ENCODE data around the gene DMKN. TPM values are rescaled to one million over a fixed set of nuclear protein-coding genes. Genes with fewer than 3 reads are reported as not detected.

DMKN gene
- total and polyA plus RNA-seq, 2 donors (not counting 3 experiments of a cell fraction or from before 2014, with no cell fraction given), result not detected

- Histone ChIP-seq H3K36me3 (ENCODE audit: control insufficient read depth in 2 of 2, extremely low read depth in 1 of 2, insufficient read depth in 2 of 2, low read length in 2 of 2) (no peaks in the 10 kb centered on the region), H3K27me3 (ENCODE audit: control insufficient read depth in 2 of 2, insufficient read depth in 2 of 2, low read length in 2 of 2) (peaks cover 11 to 12% of the 10 kb centered on the region in 2 experiments), H3K4me3 (replicated peaks in 1 of 3; ENCODE audit: insufficient read depth in 1 of 3, low read depth in 1 of 3, low read length in 3 of 3) (no peak overlapping the region), H3K9me1 (replicated peaks; ENCODE audit: control insufficient read depth, extremely low read depth, insufficient read depth, low read length) (no peaks in the 10 kb centered on the region), H3K9ac (replicated peaks; ENCODE audit: extremely low read depth, insufficient read depth, low read length) (no peak overlapping the region), H3K79me2 (ENCODE audit: control insufficient read depth, insufficient read depth, low read length) (no peaks in the 10 kb centered on the region), H3K9me3 (replicated peaks; ENCODE audit: control insufficient read depth, insufficient read depth, low read length) (no peaks in the 10 kb centered on the region), H3K4me1 (ENCODE audit: control insufficient read depth, extremely low read depth, insufficient read depth, low read length) (no peaks in the 10 kb centered on the region), H4K20me1 (replicated peaks; ENCODE audit: control insufficient read depth, extremely low read depth, insufficient read depth, low read length) (no peaks in the 10 kb centered on the region), H3K27ac (ENCODE audit: insufficient read depth, low read depth, low read length) (no peak overlapping the region), H3K4me2 (ENCODE audit: insufficient read depth, low read length) (no peak overlapping the region), H2AFZ (ENCODE audit: low read depth, low read length) (no peak overlapping the region)
- no peak for DNase-seq (ENCODE audit: low read depth, low spot score)
- dilution Hi-C loops (cut with MboI; ENCODE audit: extremely low pct_ligation_motif_present, low sequenced_read_pairs), result no loop called here
- TF ChIP-seq JUN (IDR thresholded peaks at IDR 0.05; ENCODE audit: borderline replicate concordance, insufficient read depth, insufficient read length, low read depth), result no peak
- no peak for TF ChIP-seq EZH2 (IDR thresholded peaks at IDR 0.05; ENCODE audit: borderline replicate concordance, low read depth, low read length, severe bottlenecking)
- no peak for TF ChIP-seq CTCF (IDR thresholded peaks at IDR 0.05; ENCODE audit: extremely low read depth in 1 of 2, insufficient read depth in 1 of 2, low read depth in 1 of 2, low read length in 2 of 2)
- no peak for TF ChIP-seq MYC (IDR thresholded peaks at IDR 0.05; ENCODE audit: low read depth, low read length)
- no peak for TF ChIP-seq POLR2AphosphoS5 (IDR thresholded peaks at IDR 0.05; ENCODE audit: insufficient read depth, low read depth, low read length)
- TF ChIP-seq FOS (IDR thresholded peaks at IDR 0.05; ENCODE audit: borderline replicate concordance, insufficient read depth, low read length), result no peak
- no peak for TF ChIP-seq MAX (IDR thresholded peaks at IDR 0.05; ENCODE audit: insufficient read depth, insufficient read length)
- TF ChIP-seq GATA2 (IDR thresholded peaks at IDR 0.05; ENCODE audit: insufficient read depth, insufficient read length, low read depth, low read length), result no peak
- TF ChIP-seq POLR2A (IDR thresholded peaks at IDR 0.05; ENCODE audit: low read depth, low read length), result no peak
- BruUV-seq (replicated peaks), result no TSS peak
- intact Hi-C loops (cut with micrococcal nuclease), result no loop called here
- ChIA-PET CTCF (no interaction called here), POLR2A (no interaction called here)
- FAIRE-seq, result no peak
These were observed 17.8 kb upstream of the DMKN start for GRCh38 chr19:35531291-35531690.

Data from endothelial cell of umbilical vein (primary cell).